ENCODE data around the gene PRR33.

The PRR33 gene

DNA sequence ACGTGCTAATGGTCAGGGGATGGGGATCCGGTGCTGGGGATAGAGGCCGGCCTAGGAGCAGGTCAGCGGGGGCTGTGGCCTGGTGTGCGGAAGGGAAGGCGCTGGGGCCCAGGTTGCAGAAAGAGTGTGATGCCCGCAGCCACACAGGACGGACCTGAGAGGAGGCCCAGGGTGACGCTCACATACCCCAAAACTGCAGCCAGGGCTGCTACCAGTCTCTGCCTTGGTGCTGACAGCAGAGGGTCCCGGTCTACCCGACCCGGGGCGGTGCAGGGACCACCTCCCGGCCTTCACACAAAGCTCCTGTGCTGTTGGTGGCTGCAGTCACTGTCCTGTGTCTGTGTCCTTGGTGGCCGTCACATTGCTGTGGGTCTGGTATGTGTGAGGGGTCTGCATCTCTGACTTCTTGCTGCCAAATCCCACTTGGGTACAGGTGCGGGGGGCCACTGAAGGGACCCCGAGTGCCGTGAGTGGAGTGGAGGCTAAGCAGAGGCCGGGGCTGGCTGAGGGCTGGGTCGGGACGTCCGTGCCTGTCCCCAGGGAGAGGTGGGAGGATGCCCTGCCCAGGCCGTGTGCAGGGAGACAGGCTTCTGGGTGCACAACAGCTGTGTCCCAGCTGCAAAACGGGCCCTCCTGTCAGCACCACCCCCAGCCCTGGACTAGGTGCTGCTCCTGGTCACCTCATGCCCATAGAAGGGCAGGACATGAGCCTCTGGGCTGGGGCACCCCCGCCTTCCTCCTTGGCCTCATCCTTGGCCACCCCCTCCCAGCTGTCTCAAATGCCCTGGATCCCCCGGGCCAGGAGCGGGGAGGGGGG is 37.4 kb downstream of the PRR33 start:
- H3K27ac ChIP-seq (ENCODE audit: low read depth in 2 of 2, low read length in 2 of 2), result peak overlapping the region in 1 of 2 donors; percentile 84
- peak overlapping the region; percentile 55 to 72 for H3K4me3 ChIP-seq (ENCODE audit: low read length in 2 of 2)
- H3K27me3 ChIP-seq (ENCODE audit: control insufficient read depth in 2 of 2, insufficient read depth in 2 of 2, low read length in 2 of 2), result no peaks in the 10 kb centered on the region
- no peaks in the 10 kb centered on the region for H3K36me3 ChIP-seq (ENCODE audit: control insufficient read depth in 2 of 2, insufficient read depth in 2 of 2, low read length in 2 of 2)
- no peaks in the 10 kb centered on the region for H3K9me3 ChIP-seq (ENCODE audit: control insufficient read depth in 2 of 2, low read length in 2 of 2)
- peak overlapping the region; percentile 34 to 52 for H3K9ac ChIP-seq (ENCODE audit: low read depth in 1 of 2, low read length in 2 of 2)
- H3K4me1 ChIP-seq (ENCODE audit: control insufficient read depth in 2 of 2, insufficient read depth in 2 of 2, low read length in 2 of 2), result peaks cover 9 to 27% of the 10 kb centered on the region in 2 donors

DNA sequence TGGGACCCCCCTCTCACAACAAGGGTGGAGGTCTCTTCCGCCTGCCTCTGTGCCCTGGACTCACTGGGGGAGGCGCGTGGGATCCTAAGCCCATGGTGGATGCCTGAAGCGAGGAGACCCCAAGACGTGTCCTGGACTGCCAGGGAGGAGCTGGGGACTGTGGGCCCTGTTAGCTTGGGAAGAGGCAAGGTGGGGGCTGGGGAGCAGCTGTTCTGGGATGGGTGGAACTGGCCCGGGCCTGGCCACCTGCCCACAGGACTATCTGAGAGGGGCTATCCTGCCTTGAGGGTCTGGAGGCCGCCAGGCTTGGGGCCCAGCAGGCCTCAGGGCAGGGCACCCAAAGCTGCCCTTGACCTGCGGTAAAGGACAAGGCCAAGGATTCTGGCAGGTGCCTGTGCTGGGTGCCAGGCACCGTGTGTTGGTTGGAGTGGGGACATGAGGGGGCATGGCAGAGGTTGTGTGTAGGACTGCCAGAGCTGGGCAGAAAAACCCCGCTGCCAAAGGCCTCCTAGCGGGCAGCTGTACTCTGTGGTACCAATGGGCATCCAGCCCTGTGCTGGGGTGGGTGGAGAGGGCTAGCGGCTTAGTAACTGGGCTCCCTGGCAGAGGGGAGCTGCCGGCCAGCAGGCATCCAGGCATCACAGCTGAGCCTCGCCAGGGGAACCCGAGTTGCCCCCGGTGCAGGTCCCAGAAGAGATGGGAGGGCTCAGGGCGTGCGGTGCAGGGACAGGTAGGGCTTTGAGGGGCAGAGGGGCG is 38.1 kb downstream of the PRR33 start:
- no peaks in the 10 kb centered on the region for H3K9me3 ChIP-seq (ENCODE audit: control insufficient read depth in 2 of 2, low read length in 2 of 2)
- H3K36me3 ChIP-seq (ENCODE audit: control insufficient read depth in 2 of 2, insufficient read depth in 2 of 2, low read length in 2 of 2), result no peaks in the 10 kb centered on the region
- H3K27me3 ChIP-seq (ENCODE audit: control insufficient read depth in 2 of 2, insufficient read depth in 2 of 2, low read length in 2 of 2), result no peaks in the 10 kb centered on the region
- H3K9ac ChIP-seq (ENCODE audit: low read depth in 1 of 2, low read length in 2 of 2), result peak overlapping the region; percentile 57 to 63
- peak overlapping the region; percentile 55 to 72 for H3K4me3 ChIP-seq (ENCODE audit: low read length in 2 of 2)
- H3K4me1 ChIP-seq (ENCODE audit: control insufficient read depth in 2 of 2, insufficient read depth in 2 of 2, low read length in 2 of 2), result peaks cover 9 to 29% of the 10 kb centered on the region in 2 donors
- H3K27ac ChIP-seq (ENCODE audit: low read depth in 2 of 2, low read length in 2 of 2), result peak overlapping the region; percentile 42 to 84

DNA sequence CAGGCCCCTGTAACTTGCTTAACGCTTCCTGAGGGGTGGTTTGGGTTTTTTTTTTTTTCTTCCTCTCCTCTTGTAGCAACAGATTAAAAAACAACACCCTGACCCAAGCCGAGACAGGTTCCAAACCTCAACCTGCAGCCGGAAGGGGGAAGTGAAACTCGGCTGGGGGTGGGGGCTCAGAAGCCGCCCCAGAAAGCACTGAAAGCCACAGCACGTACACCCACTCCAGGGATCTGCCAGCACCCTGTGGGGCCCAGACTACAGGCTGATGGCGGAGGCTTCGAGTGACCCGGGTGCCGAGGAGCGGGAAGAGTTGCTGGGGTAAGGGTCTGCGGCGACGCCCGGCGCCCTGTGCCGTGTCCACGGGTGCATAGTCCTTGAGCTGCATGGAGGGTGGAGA is 38.8 kb downstream of the PRR33 start, which contains the start of gene LSP1:
TSS of gene LSP1 (plus strand) at position 208 of the 400 bp plus-strand sequence. CDS start at position 269, 61 bp downstream.
- peaks cover 9 to 29% of the 10 kb centered on the region in 2 donors for H3K4me1 ChIP-seq (ENCODE audit: control insufficient read depth in 2 of 2, insufficient read depth in 2 of 2, low read length in 2 of 2)
- H3K36me3 ChIP-seq (ENCODE audit: control insufficient read depth in 2 of 2, insufficient read depth in 2 of 2, low read length in 2 of 2), result no peaks in the 10 kb centered on the region
- H3K27ac ChIP-seq (ENCODE audit: low read depth in 2 of 2, low read length in 2 of 2), result peak within 1 kb of the TSS; percentile 42 to 84
- H3K4me3 ChIP-seq (ENCODE audit: low read length in 2 of 2), result peak within 1 kb of the TSS; percentile 55 to 72
- no peaks in the 10 kb centered on the region for H3K9me3 ChIP-seq (ENCODE audit: control insufficient read depth in 2 of 2, low read length in 2 of 2)
- H3K27me3 ChIP-seq (ENCODE audit: control insufficient read depth in 2 of 2, insufficient read depth in 2 of 2, low read length in 2 of 2), result no peaks in the 10 kb centered on the region
- peak within 1 kb of the TSS; percentile 57 to 63 for H3K9ac ChIP-seq (ENCODE audit: low read depth in 1 of 2, low read length in 2 of 2)

DNA sequence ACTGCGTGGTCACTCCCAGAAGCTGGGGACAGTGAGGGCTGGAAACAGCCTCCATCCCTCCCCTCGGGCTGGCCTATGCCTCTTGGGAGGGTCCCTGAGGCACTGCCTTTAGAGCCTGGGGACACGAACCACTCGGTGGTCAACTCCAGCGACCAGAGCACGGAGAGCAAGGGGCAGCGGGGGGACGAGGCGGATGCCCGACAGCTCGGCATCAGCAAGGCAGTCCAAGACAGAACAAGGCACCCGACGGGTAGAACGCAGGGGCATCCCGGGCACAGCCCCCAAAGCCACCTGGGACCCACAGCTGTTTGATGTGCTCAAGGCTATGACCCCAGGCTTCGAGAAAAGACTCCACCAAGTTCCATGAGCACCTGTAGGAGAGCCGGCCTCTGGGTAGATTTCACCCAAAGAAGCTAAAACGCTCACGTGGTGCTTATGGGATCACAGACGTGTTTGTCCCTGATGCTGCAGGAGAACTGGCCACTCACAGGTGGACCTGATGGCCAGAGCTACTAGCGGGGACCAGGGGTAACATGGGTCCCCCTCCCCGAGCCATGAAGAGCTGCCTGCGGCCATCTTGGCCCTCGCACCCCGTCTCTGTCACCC is 39.3 kb downstream of the PRR33 start:
- Histone ChIP-seq H3K27ac (ENCODE audit: low read depth in 2 of 2, low read length in 2 of 2) (peak overlapping the region; percentile 31 to 84), H3K27me3 (ENCODE audit: control insufficient read depth in 2 of 2, insufficient read depth in 2 of 2, low read length in 2 of 2) (no peaks in the 10 kb centered on the region), H3K9ac (ENCODE audit: low read depth in 1 of 2, low read length in 2 of 2) (no peak overlapping the region), H3K9me3 (ENCODE audit: control insufficient read depth in 2 of 2, low read length in 2 of 2) (no peaks in the 10 kb centered on the region), H3K4me1 (ENCODE audit: control insufficient read depth in 2 of 2, insufficient read depth in 2 of 2, low read length in 2 of 2) (peaks cover 9 to 29% of the 10 kb centered on the region in 2 donors), H3K4me3 (ENCODE audit: low read length in 2 of 2) (peak overlapping the region in 1 of 2 donors; percentile 72), H3K36me3 (ENCODE audit: control insufficient read depth in 2 of 2, insufficient read depth in 2 of 2, low read length in 2 of 2) (no peaks in the 10 kb centered on the region)

DNA sequence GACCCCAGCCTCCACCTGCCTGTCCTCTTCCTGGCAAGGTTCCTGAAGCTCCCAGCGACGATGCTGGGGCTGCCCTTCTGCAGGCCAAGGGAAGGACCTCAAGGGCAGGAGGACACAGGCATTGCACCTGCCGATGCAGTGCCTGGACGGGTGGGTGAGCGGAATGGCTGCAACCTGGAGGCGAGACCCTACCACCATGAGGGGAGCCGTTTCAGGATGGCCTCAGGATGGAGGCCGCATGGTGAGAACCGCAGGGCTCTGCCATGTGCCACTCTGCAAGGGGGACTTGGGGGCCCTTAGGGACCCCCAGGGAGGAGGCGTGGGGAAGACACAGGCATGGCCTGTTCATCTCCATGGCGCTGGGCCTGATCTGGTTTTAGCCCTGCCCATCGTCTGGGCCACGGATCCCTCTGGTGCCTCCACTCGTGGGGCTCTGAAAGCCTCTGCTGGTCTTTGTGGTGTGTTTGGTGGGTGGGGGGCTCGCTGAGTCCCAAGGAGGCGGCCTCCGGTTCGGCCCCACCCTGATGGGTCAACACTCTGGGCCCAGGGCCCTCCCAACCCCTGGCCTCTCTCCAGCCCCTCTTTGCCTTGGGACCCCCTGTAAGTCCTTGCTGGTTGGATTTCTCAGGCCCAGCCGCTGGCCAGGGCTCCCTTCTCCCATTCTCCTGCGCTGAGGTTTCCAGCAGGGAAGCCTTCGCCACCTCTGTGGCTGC is 40.1 kb downstream of the PRR33 start:
- H3K9me3 ChIP-seq (ENCODE audit: control insufficient read depth in 2 of 2, low read length in 2 of 2), result no peaks in the 10 kb centered on the region
- peak overlapping the region; percentile 31 to 84 for H3K27ac ChIP-seq (ENCODE audit: low read depth in 2 of 2, low read length in 2 of 2)
- peaks cover 9 to 29% of the 10 kb centered on the region in 2 donors for H3K4me1 ChIP-seq (ENCODE audit: control insufficient read depth in 2 of 2, insufficient read depth in 2 of 2, low read length in 2 of 2)
- no peak overlapping the region for H3K9ac ChIP-seq (ENCODE audit: low read depth in 1 of 2, low read length in 2 of 2)
- H3K36me3 ChIP-seq (ENCODE audit: control insufficient read depth in 2 of 2, insufficient read depth in 2 of 2, low read length in 2 of 2), result no peaks in the 10 kb centered on the region
- no peaks in the 10 kb centered on the region for H3K27me3 ChIP-seq (ENCODE audit: control insufficient read depth in 2 of 2, insufficient read depth in 2 of 2, low read length in 2 of 2)
- peak overlapping the region in 1 of 2 donors; percentile 41 for H3K4me3 ChIP-seq (ENCODE audit: low read length in 2 of 2)

DNA sequence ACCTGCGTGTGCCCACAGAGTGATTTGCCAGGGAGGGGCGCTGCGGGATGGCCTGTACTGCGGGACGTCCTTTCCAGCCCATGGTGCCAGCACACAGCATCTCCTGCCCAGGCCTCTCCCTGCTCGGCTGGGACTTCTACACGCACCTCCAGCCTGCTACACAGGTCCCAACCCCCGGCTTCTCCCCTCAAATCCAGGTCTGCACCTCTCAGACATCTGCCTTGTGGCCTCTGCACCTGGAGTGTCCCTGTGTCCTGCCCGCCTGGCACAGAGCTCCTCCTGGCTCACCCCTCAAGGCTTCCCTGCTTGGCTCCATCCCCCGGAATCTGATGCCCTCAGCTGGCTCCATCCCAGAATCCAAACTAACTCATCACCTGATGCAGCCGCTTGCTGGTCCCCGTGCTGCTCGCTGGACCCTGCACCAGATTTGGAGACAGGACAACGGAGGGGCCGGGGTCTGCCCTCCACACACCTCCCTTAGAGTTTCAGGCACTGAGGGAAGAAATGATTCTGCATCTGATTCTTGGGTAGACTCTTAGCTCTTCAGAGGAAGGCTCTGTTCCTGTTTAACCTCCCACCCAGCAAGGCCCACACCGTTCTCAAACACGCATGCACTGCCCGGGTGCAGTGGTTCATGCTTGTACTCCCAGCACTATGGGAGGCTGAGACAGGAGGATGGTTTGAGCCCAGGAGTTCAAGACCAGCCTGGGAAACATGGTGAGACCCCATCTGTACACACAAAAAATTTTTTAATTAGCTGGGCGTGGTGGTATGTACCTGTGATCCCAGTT is 42.9 kb downstream of the PRR33 start:
- H3K9ac ChIP-seq (ENCODE audit: low read depth in 1 of 2, low read length in 2 of 2), result no peak overlapping the region
- peaks cover 0 to 4% of the 10 kb centered on the region in 2 donors for H3K27me3 ChIP-seq (ENCODE audit: control insufficient read depth in 2 of 2, insufficient read depth in 2 of 2, low read length in 2 of 2)
- H3K27ac ChIP-seq (ENCODE audit: low read depth in 2 of 2, low read length in 2 of 2), result no peak overlapping the region
- H3K4me3 ChIP-seq (ENCODE audit: low read length in 2 of 2), result no peak overlapping the region
- peaks cover 11 to 23% of the 10 kb centered on the region in 2 donors for H3K4me1 ChIP-seq (ENCODE audit: control insufficient read depth in 2 of 2, insufficient read depth in 2 of 2, low read length in 2 of 2)
- H3K36me3 ChIP-seq (ENCODE audit: control insufficient read depth in 2 of 2, insufficient read depth in 2 of 2, low read length in 2 of 2), result no peaks in the 10 kb centered on the region
- no peaks in the 10 kb centered on the region for H3K9me3 ChIP-seq (ENCODE audit: control insufficient read depth in 2 of 2, low read length in 2 of 2)

DNA sequence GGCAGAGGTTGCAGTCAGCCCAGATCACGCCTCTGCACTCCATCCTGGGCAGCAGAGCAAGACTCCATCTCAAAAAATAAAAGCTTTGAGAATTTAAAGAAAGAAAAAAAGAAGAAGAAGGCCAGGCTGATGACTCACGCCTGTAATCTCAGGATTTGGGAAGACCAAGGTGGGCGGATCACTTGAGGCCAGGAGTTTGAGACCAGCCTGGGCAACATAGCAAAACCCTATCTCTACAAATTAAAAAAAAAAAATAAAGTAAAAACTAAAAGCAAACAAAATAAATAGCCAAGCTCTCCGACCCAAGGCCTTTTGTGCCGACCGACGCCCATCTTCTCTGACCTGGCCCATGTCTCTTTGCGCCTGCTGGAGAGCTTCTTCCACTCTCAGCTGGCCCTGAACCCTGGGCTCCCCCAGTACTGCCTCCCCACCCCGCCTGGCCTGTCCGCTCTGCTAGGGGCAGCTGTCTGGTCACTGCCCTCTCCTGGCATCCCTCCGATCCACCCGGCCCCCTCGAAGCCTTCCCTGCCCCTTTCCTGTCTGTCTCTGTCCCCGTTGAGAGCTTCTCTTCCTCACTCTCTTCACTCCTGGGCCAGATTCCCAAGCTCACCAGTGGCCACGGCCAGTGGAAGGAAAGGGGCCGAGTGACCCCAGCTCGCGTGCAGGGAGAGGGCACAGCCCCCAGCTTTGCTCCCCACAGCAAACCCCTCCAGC is 43.6 kb downstream of the PRR33 start:
- H3K9ac ChIP-seq (ENCODE audit: low read depth in 1 of 2, low read length in 2 of 2), result no peak overlapping the region
- H3K4me1 ChIP-seq (ENCODE audit: control insufficient read depth in 2 of 2, insufficient read depth in 2 of 2, low read length in 2 of 2), result peaks cover 11 to 24% of the 10 kb centered on the region in 2 donors
- H3K4me3 ChIP-seq (ENCODE audit: low read length in 2 of 2), result no peak overlapping the region
- H3K36me3 ChIP-seq (ENCODE audit: control insufficient read depth in 2 of 2, insufficient read depth in 2 of 2, low read length in 2 of 2), result no peaks in the 10 kb centered on the region
- H3K27ac ChIP-seq (ENCODE audit: low read depth in 2 of 2, low read length in 2 of 2), result no peak overlapping the region
- peaks cover 0 to 4% of the 10 kb centered on the region in 2 donors for H3K27me3 ChIP-seq (ENCODE audit: control insufficient read depth in 2 of 2, insufficient read depth in 2 of 2, low read length in 2 of 2)
- no peaks in the 10 kb centered on the region for H3K9me3 ChIP-seq (ENCODE audit: control insufficient read depth in 2 of 2, low read length in 2 of 2)

DNA sequence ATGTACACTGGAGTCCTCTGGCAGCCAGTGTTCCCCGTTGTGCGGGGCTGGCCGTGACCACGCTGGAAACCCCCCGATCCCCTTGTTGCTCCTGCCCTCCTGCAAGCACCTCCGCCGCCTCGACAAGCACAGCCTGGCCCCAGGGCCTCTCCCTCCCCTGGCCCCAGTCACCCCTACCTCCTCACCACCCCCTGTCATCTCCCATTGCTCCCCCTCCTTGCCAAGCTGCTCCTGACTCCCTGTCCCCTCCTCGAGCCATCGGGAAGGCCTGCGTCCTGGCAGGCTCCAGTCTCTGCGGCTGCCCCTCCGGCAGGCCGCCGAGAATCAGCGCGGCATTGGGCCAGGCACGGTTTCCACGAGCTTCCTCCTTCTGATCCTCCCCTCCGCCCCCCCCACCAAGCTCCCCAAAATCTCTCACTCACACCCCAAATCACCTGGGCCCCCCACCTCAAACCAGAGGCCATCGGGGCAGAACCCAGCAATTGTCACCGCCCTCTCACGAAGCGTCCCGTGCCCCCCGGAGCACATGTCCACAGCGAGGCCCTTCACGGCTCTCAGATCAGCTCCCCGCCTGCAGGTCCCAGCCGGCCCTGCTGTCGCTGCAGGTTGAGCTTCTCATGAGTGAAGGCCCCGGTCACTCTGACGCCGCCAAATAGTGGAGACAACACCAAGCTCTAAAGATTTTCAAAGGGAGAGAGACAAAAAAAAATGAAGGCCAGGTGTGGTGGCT is 44.5 kb downstream of the PRR33 start:
- H3K27ac ChIP-seq (ENCODE audit: low read depth in 2 of 2, low read length in 2 of 2), result no peak overlapping the region
- no peaks in the 10 kb centered on the region for H3K36me3 ChIP-seq (ENCODE audit: control insufficient read depth in 2 of 2, insufficient read depth in 2 of 2, low read length in 2 of 2)
- H3K4me3 ChIP-seq (ENCODE audit: low read length in 2 of 2), result no peak overlapping the region
- peaks cover 9 to 22% of the 10 kb centered on the region in 2 donors for H3K4me1 ChIP-seq (ENCODE audit: control insufficient read depth in 2 of 2, insufficient read depth in 2 of 2, low read length in 2 of 2)
- peaks cover 0 to 4% of the 10 kb centered on the region in 2 donors for H3K27me3 ChIP-seq (ENCODE audit: control insufficient read depth in 2 of 2, insufficient read depth in 2 of 2, low read length in 2 of 2)
- H3K9ac ChIP-seq (ENCODE audit: low read depth in 1 of 2, low read length in 2 of 2), result no peak overlapping the region
- no peaks in the 10 kb centered on the region for H3K9me3 ChIP-seq (ENCODE audit: control insufficient read depth in 2 of 2, low read length in 2 of 2)

Measured in mucosa of rectum (tissue), 2 donors.